ENCODE results near the gene CYP4F22. TPM values are rescaled to one million over a fixed set of nuclear protein-coding genes. Genes with fewer than 3 reads are reported as not detected.
A peak's percentile ranks its signal among the peaks of the same experiment; 100 is the strongest.
"Not testable (repeated sequence)": the region's sequence is repeated elsewhere in the genome, so short reads cannot be mapped to it uniquely, and the experiment has no call there.

CYP4F22 gene
- total RNA-seq, 3 donors from 2014 or later (not counting 1 experiment from before 2014, with no cell fraction given), result 2.2 to 3.1 (median 2.6) TPM

- Histone ChIP-seq H3K36me3 (ENCODE audit: control insufficient read depth, insufficient read depth, low read length) (no peaks in the 10 kb centered on the region), H3K4me1 (ENCODE audit: control insufficient read depth, insufficient read depth, low read length) (peaks cover 53% of the 10 kb centered on the region), H3K9me3 (ENCODE audit: control insufficient read depth, insufficient read depth, low read length) (no peaks in the 10 kb centered on the region), H3K27me3 (ENCODE audit: control insufficient read depth, insufficient read depth, low read length) (no peaks in the 10 kb centered on the region), H3K4me3 (ENCODE audit: low read length) (no peak overlapping the region), H3K27ac (ENCODE audit: low read length) (no peak overlapping the region)
- DNase-seq (peak in 1 of 2 donors; percentile 4), ATAC-seq (peak in 1 of 3 donors; percentile 5)
- H3K36me3 Mint-ChIP-seq, result no peaks in the 10 kb centered on the region
- intact Hi-C loops (cut with micrococcal nuclease), result loop anchor here (10.0 kb wide), 1 partner anchor 204 kb away; no protein-coding TSS in a partner anchor
- peaks cover 44 to 50% of the 10 kb centered on the region in 2 donors for H3K4me1 Mint-ChIP-seq
- H3K27me3 Mint-ChIP-seq (ENCODE audit: low read depth in 2 of 2), result peaks cover 0 to 9% of the 10 kb centered on the region in 2 donors
- peak overlapping the region in 1 of 2 donors; percentile 82 for H3K27ac Mint-ChIP-seq
- H3K9me3 Mint-ChIP-seq, result no peaks in the 10 kb centered on the region
- peak overlapping the region; percentile 89 for H3K4me3 Mint-ChIP-seq
- no peak for TF ChIP-seq CTCF (IDR thresholded peaks at IDR 0.05)
- WGBS (ENCODE audit: insufficient coverage), result 54% methylated on average over 12 of the region's 12 CpGs
Observed at GRCh38 chr19:15468675-15469512, 39.4 kb upstream of the CYP4F22 start.

GRCh38 chr19:15469513-15470297 lies 38.6 kb upstream of the CYP4F22 start:
- H3K27me3 ChIP-seq (ENCODE audit: control insufficient read depth, insufficient read depth, low read length), result no peaks in the 10 kb centered on the region
- H3K27me3 Mint-ChIP-seq (ENCODE audit: low read depth in 2 of 2), result peaks cover 0 to 9% of the 10 kb centered on the region in 2 donors
- H3K27ac ChIP-seq (ENCODE audit: low read length), result no peak overlapping the region
- peaks cover 41 to 46% of the 10 kb centered on the region in 2 donors for H3K4me1 Mint-ChIP-seq
- no peaks in the 10 kb centered on the region for H3K36me3 Mint-ChIP-seq
- H3K27ac Mint-ChIP-seq, result peak overlapping the region in 1 of 2 donors; percentile 82
- WGBS (ENCODE audit: insufficient coverage), result 2% methylated on average over 65 of the region's 65 CpGs
- intact Hi-C loops (cut with micrococcal nuclease), result loop anchor here (10.0 kb wide), 1 partner anchor 205 kb away; no protein-coding TSS in a partner anchor
- H3K9me3 Mint-ChIP-seq, result no peaks in the 10 kb centered on the region
- H3K9me3 ChIP-seq (ENCODE audit: control insufficient read depth, insufficient read depth, low read length), result no peaks in the 10 kb centered on the region
- ATAC-seq, result peak; percentile 67 to 76 (median 74)
- DNase-seq, result peak; percentile 17 to 53
- no peak for TF ChIP-seq CTCF (IDR thresholded peaks at IDR 0.05)
- peak overlapping the region; percentile 49 for H3K4me3 ChIP-seq (ENCODE audit: low read length)
- peaks cover 50% of the 10 kb centered on the region for H3K4me1 ChIP-seq (ENCODE audit: control insufficient read depth, insufficient read depth, low read length)
- H3K4me3 Mint-ChIP-seq, result peak overlapping the region; percentile 89
- H3K36me3 ChIP-seq (ENCODE audit: control insufficient read depth, insufficient read depth, low read length), result no peaks in the 10 kb centered on the region

- Histone ChIP-seq H3K9me3 (ENCODE audit: control insufficient read depth, insufficient read depth, low read length) (no peaks in the 10 kb centered on the region), H3K27me3 (ENCODE audit: control insufficient read depth, insufficient read depth, low read length) (no peaks in the 10 kb centered on the region), H3K4me1 (ENCODE audit: control insufficient read depth, insufficient read depth, low read length) (peaks cover 39% of the 10 kb centered on the region), H3K4me3 (ENCODE audit: low read length) (no peak overlapping the region), H3K27ac (ENCODE audit: low read length) (no peak overlapping the region), H3K36me3 (ENCODE audit: control insufficient read depth, insufficient read depth, low read length) (no peaks in the 10 kb centered on the region)
- H3K4me1 Mint-ChIP-seq, result peaks cover 43 to 46% of the 10 kb centered on the region in 2 donors
- no peak for TF ChIP-seq CTCF (IDR thresholded peaks at IDR 0.05)
- peaks cover 0 to 9% of the 10 kb centered on the region in 2 donors for H3K27me3 Mint-ChIP-seq (ENCODE audit: low read depth in 2 of 2)
- no peak overlapping the region for H3K27ac Mint-ChIP-seq
- H3K9me3 Mint-ChIP-seq, result no peaks in the 10 kb centered on the region
- 81% methylated on average over 31 of the region's 31 CpGs for WGBS (ENCODE audit: insufficient coverage)
- intact Hi-C loops (cut with micrococcal nuclease), result no loop called here
- H3K4me3 Mint-ChIP-seq, result peak overlapping the region; percentile 45
- peak in 1 of 2 donors; percentile 9 for DNase-seq
- no peak for ATAC-seq
- no peaks in the 10 kb centered on the region for H3K36me3 Mint-ChIP-seq
Observed at GRCh38 chr19:15471639-15472101, 36.7 kb upstream of the CYP4F22 start.

- H3K27me3 Mint-ChIP-seq (ENCODE audit: low read depth in 2 of 2); H3K27ac Mint-ChIP-seq; H3K9me3 Mint-ChIP-seq; ATAC-seq; H3K36me3 ChIP-seq (ENCODE audit: control insufficient read depth, insufficient read depth, low read length); intact Hi-C loops (cut with micrococcal nuclease); H3K9me3 ChIP-seq (ENCODE audit: control insufficient read depth, insufficient read depth, low read length); H3K36me3 Mint-ChIP-seq; H3K27ac ChIP-seq (ENCODE audit: low read length); H3K4me3 Mint-ChIP-seq; H3K4me3 ChIP-seq (ENCODE audit: low read length); H3K27me3 ChIP-seq (ENCODE audit: control insufficient read depth, insufficient read depth, low read length); DNase-seq: not testable (repeated sequence)
- peaks cover 29% of the 10 kb centered on the region for H3K4me1 ChIP-seq (ENCODE audit: control insufficient read depth, insufficient read depth, low read length)
- H3K4me1 Mint-ChIP-seq, result peaks cover 25 to 33% of the 10 kb centered on the region in 2 donors
- 74% methylated on average over 3 of the region's 4 CpGs for WGBS (ENCODE audit: insufficient coverage)
Observed at GRCh38 chr19:15473821-15474220, 34.5 kb upstream of the CYP4F22 start.
